Activated naive CD4-positive, alpha-beta T cell treated with anti-CD3 and anti-CD28 coated beads, Interleukin-2, amount 50 U/mL, for 16 hours (primary cell): ENCODE measurements around the gene CTAGE1.
"Not testable (repeated sequence)": the region's sequence is repeated elsewhere in the genome, so short reads cannot be mapped to it uniquely, and the experiment has no call there.

Experiments
- DNase-seq: peaks from one replicate; pipeline ENCODE4 v3.0.0-alpha.2; 2020

The CTAGE1 gene

GRCh38 chr18:22417496-22418188, at the start of gene CTAGE1:
CTAGE1 (minus strand) TSS chr18:22417915; CDS start chr18:22417811, 104 bp downstream.
- DNase-seq: no peak

- DNase-seq: no peak
Observed at GRCh38 chr18:22466608-22467395, 49.1 kb upstream of the CTAGE1 start.

GRCh38 chr18:22465859-22466457, 48.2 kb upstream of the CTAGE1 start:
- no peak for DNase-seq

- DNase-seq: no peak
Observed at GRCh38 chr18:22463076-22463475, 45.4 kb upstream of the CTAGE1 start.

- DNase-seq: no peak
Observed at GRCh38 chr18:22459491-22459890, 41.8 kb upstream of the CTAGE1 start.

GRCh38 chr18:22457524-22457923, 39.8 kb upstream of the CTAGE1 start:
- DNase-seq: no peak

GRCh38 chr18:22456547-22456946, 38.8 kb upstream of the CTAGE1 start:
- no peak for DNase-seq

- no peak for DNase-seq
Observed at GRCh38 chr18:22456116-22456480, 38.4 kb upstream of the CTAGE1 start.

- DNase-seq: no peak
Observed at GRCh38 chr18:22455425-22456115, 37.9 kb upstream of the CTAGE1 start.

- DNase-seq: no peak
Observed at GRCh38 chr18:22453315-22453714, 35.6 kb upstream of the CTAGE1 start.

GRCh38 chr18:22452226-22452668, 34.5 kb upstream of the CTAGE1 start:
- DNase-seq: no peak

GRCh38 chr18:22451796-22452195, 34.1 kb upstream of the CTAGE1 start:
- DNase-seq: no peak

GRCh38 chr18:22450766-22451165, 33.1 kb upstream of the CTAGE1 start:
- DNase-seq: not testable (repeated sequence)

- DNase-seq: not testable (repeated sequence)
Observed at GRCh38 chr18:22450318-22450717, 32.6 kb upstream of the CTAGE1 start.

- DNase-seq: not testable (repeated sequence)
Observed at GRCh38 chr18:22449753-22450152, 32.0 kb upstream of the CTAGE1 start.

GRCh38 chr18:22448238-22448637, 30.5 kb upstream of the CTAGE1 start:
- no peak for DNase-seq

- DNase-seq: no peak
Observed at GRCh38 chr18:22447792-22448191, 30.1 kb upstream of the CTAGE1 start.

- no peak for DNase-seq
Observed at GRCh38 chr18:22446911-22447310, 29.2 kb upstream of the CTAGE1 start.

- no peak for DNase-seq
Observed at GRCh38 chr18:22446325-22446724, 28.6 kb upstream of the CTAGE1 start.

GRCh38 chr18:22441638-22442037, 23.9 kb upstream of the CTAGE1 start:
- no peak for DNase-seq

- DNase-seq: no peak
Observed at GRCh38 chr18:22439447-22439846, 21.7 kb upstream of the CTAGE1 start.

- no peak for DNase-seq
Observed at GRCh38 chr18:22436136-22436535, 18.4 kb upstream of the CTAGE1 start.

- DNase-seq: no peak
Observed at GRCh38 chr18:22434973-22435608, 17.4 kb upstream of the CTAGE1 start.
